GM10847 (cell line): ENCODE results near the gene PTK6.

Source experiments
- POLR2A ChIP-seq: IDR thresholded peaks from 2 replicates; pipeline ENCODE4 v1.6.1; 2011; ENCODE audit not compliant: insufficient read length; ENCODE audit errors: extremely low read depth

The PTK6 gene

GRCh38 chr20:63552481-63553249, 15.5 kb upstream of the PTK6 start:
- no peak for TF ChIP-seq POLR2A

GRCh38 chr20:63551068-63551467, 13.9 kb upstream of the PTK6 start:
- TF ChIP-seq POLR2A = no peak

DNA sequence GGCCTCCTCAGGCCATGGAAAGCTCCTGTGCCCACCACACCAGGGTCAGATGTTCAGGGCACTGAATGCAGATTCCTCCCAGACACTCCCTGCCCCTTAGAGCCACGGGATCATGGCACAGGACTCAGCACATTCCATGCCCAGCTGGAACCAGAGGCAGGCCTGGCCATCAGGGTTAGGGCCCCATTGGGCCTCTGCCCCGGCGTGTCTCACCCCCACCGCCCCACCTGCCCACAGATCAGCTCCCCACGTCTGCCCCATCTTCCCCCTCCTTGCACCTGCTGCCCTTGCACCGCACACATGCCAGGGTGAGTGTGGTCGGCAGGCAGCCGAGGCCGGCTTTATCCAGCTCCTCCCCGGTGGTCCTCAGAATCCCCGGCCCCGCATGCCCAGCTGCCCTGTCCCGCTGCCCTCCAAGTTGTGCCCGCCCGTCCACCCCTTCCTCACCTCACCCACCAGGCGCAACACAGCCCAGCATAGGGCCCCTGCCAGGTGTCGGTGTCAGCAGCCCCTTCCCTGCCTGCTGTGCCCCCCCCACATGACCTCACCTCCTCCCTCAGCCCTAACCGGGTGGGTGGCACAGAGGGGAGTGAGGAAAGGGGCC, 12.6 kb upstream of the PTK6 start:
- TF ChIP-seq POLR2A = no peak

DNA sequence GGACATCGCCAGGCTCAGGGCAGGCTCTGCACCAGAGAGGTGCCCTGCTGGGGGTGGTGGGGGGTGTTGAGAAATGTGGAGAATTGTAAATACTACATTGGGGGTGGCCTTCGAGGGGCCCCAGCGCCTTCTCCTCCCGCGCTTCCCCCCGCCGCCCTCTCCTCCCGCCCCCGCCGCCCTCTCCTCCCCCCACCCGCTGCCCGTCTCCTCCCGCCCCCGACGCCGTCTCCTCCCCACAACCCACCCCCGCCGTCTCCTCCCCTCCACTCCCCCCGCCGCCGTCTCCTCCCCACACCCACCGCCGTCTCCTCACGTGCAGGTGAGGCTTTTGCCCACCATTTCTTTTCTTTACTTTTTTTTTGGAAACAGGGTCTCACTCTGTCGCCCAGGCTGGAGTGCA, 11.8 kb upstream of the PTK6 start:
- no peak for TF ChIP-seq POLR2A

DNA sequence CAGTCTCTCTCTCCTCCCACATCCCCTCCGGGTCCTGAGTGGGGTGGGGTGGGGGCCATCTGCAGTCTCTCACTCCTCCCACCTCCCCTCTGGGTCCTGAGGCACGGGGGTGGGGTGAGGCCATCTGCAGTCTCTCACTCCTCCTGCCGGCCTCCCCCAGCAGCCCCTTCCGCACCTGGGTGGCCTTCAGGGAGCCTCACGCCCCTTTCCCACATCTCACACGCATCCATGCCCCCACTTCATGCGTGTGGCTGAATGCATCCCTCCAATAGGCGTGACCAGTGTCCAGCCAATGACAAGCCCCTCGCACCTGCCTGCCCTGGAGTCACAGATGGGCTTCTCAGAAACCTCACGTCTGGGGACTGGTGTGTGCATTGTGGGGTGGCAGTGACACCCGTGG, 11.4 kb upstream of the PTK6 start:
- no peak for TF ChIP-seq POLR2A

DNA sequence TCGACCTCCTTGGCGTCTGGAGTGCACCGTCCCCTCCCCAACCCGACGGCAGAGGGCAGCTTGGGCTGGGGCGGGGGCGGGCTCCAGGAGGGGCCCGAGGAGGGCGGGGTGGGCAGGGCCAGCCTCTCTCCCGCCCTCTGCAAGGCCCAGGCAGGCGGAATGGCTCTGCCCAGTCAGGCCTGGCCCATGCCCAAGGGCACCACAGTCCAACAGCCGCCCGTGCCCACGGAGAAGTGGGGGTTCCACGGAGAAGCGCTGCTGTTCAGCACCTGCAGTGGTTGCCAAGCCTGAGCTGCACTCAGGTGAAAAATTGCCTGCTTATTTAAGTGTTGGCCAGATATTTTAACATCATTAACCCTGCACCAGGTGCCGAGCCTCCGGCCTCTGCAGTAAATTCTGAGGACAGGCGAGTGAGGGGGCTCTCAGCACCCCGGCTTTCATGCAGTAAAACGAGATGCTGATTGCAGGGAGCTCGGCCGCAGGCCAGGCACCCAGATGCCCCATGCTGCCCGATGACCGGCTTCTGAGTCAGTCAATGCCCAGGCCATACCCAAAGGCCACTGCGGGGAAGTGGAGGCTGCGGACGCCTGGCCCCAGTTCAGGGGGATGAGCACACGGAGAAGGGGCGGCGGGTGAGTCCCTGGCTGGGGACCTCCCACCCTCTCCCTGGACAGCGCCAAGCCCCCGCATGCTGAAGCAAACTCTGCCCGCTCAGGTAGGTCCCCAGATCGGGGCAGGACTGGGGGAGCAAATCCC, 10.7 kb upstream of the PTK6 start, which contains the start of gene SRMS:
Gene SRMS, minus strand, starts transcription at position 25 of the 756 bp plus-strand sequence. CDS start 286 bp downstream, outside the sequence.
- TF ChIP-seq POLR2A = no peak

GRCh38 chr20:63546956-63547724, 10.0 kb upstream of the PTK6 start:
- TF ChIP-seq POLR2A = no peak

GRCh38 chr20:63546256-63546955, 9.2 kb upstream of the PTK6 start:
- TF ChIP-seq POLR2A = no peak

- no peak for TF ChIP-seq POLR2A
These were observed 8.6 kb upstream of the PTK6 start for GRCh38 chr20:63545814-63546213.

DNA sequence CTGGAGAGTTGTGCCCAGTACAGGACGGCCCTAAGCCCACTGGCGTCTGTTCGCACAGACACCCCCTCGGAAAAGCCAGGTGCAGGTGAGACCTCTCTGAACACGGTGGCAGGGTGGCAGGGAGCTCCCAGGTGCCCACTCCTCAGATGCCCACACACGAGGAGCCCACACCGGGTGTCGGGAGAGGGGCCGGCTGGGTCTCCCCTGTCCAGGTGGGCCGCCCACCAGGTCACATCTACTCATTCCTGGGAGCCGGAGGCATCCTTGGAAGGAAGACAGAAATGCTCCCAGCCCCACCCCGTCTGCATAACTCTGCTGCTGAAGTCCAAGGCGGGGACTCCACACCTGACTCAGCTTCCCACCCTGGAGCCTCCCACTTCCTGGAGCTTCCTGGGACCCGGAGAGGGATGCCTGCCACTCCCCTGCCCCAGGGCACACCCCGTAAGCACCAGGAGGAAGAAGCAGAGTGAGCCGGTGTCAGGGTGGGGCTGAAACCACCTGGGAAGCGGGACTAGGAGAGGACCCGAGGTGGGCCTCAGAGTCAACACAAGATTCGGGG, 7.9 kb upstream of the PTK6 start:
- TF ChIP-seq POLR2A = no peak

- TF ChIP-seq POLR2A = no peak
These were observed 7.2 kb upstream of the PTK6 start for GRCh38 chr20:63544241-63544957.

GRCh38 chr20:63543733-63544132, 6.6 kb upstream of the PTK6 start:
- no peak for TF ChIP-seq POLR2A

- no peak for TF ChIP-seq POLR2A
These were observed 6.0 kb upstream of the PTK6 start for GRCh38 chr20:63543131-63543530.

DNA sequence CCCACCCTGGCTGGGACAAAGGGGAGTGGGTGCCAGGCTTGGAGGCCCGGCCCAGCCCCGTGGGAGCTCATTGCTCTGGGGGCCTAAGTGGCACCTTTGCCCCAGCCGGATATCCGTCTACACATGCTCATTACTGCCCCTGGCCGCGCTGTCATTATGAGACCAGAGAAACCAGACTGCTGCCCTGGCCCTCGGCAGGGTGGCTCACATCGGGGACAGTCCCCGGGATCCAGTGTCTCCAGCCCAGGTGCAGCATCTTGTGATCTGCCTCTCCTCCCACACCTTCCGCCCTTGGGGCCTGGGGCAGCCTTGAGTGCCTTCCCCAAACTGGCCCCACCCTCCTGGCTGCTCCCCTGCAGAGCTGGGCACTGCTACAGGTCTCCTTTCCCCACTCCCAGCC, 5.5 kb upstream of the PTK6 start:
- no peak for TF ChIP-seq POLR2A
